IMR-90 (cell line): ENCODE measurements around the gene CHDH. TPM values are rescaled to one million over a fixed set of nuclear protein-coding genes. Genes with fewer than 3 reads are reported as not detected.

Experiments used
- ATAC-seq: fragments of 200-7000 bp; cut with Tn5 transposase; 2 replicates; pipeline ENCODE4 v1.9.1; 2020; ENCODE audit warnings: low read depth, mild to moderate bottlenecking, moderate library complexity
- BruUV-seq: library from RNA; stranded (reverse); fragments of 400-500 nt; replicated peaks from 2 replicates; lab custom pipeline; 2021; lab: Mats Ljungman, UMichigan
- CTCF ChIA-PET: fragments of 300-600 bp; formaldehyde crosslinking; extraction: SDS; loops from one replicate; lab custom pipeline; 2021; ENCODE audit warnings: antibody characterized with exemption; lab: Yijun Ruan, JAX
- POLR2A ChIA-PET: fragments of 300-600 bp; sonication (Branson Sonifier 250); formaldehyde crosslinking; loops from one replicate; lab custom pipeline; 2022; ENCODE audit warnings: antibody characterized with exemption; ENCODE audit not compliant: unreplicated experiment; lab: Charles Lee
- DNase-seq: peaks from one replicate; pipeline ENCODE4 v3.0.0; 2013
- H2AFZ ChIP-seq: replicated peaks from 2 replicates; pipeline ENCODE3; 2013; ENCODE audit warnings: low read length, mild to moderate bottlenecking; ENCODE audit not compliant: poor library complexity
- H2AK5ac ChIP-seq: 2 replicates; pipeline ENCODE4 v1.6.1; 2013; ENCODE audit warnings: low read depth, low read length, inconsistent platforms
- H2AK9ac ChIP-seq: replicated peaks from 2 replicates; pipeline ENCODE3; 2013; ENCODE audit warnings: mild to moderate bottlenecking, low read depth, low read length, moderate library complexity; ENCODE audit not compliant: poor library complexity
- H2BK120ac ChIP-seq: 2 replicates; pipeline ENCODE4 v1.6.1; 2013; ENCODE audit warnings: low read depth, low read length, inconsistent platforms
- H2BK15ac ChIP-seq: 3 replicates; pipeline ENCODE4 v1.6.1; 2013; ENCODE audit warnings: low read depth, low read length, inconsistent platforms
- H2BK20ac ChIP-seq: 2 replicates; pipeline ENCODE4 v1.6.1; 2013; ENCODE audit warnings: low read depth, mild to moderate bottlenecking, inconsistent platforms, low read length, moderate library complexity
- H2BK5ac ChIP-seq: 2 replicates; pipeline ENCODE4 v1.6.1; 2013; ENCODE audit warnings: mild to moderate bottlenecking, low read depth, low read length, inconsistent platforms; ENCODE audit not compliant: poor library complexity, severe bottlenecking
- H3K14ac ChIP-seq: replicated peaks from 2 replicates; pipeline ENCODE4 v1.6.1; 2013; ENCODE audit warnings: low read depth, low read length, inconsistent platforms
- H3K18ac ChIP-seq: 2 replicates; pipeline ENCODE4 v1.6.1; 2013; ENCODE audit warnings: low read depth, low read length, control low read depth
- H3K23ac ChIP-seq: 2 replicates; pipeline ENCODE4 v1.6.1; 2013; ENCODE audit warnings: low read depth, low read length, inconsistent platforms
- H3K27ac ChIP-seq: 2 replicates; pipeline ENCODE4 v1.5.1; 2013; ENCODE audit warnings: mild to moderate bottlenecking, control low read depth, low read length; ENCODE audit not compliant: insufficient read depth
- H3K27me3 ChIP-seq: 2 replicates; pipeline ENCODE4 v1.6.1; 2013; ENCODE audit warnings: low read length; ENCODE audit not compliant: control insufficient read depth, insufficient read depth
- H3K36me3 ChIP-seq: 2 replicates; pipeline ENCODE4 v1.6.1; 2013; ENCODE audit warnings: low read length, mixed read lengths; ENCODE audit not compliant: control insufficient read depth, insufficient read depth
- H3K4ac ChIP-seq: 2 replicates; pipeline ENCODE4 v1.6.1; 2013; ENCODE audit warnings: low read depth, low read length, inconsistent platforms
- H3K4me1 ChIP-seq: 2 replicates; pipeline ENCODE4 v1.6.1; 2013; ENCODE audit warnings: low read length, mixed read lengths; ENCODE audit not compliant: control insufficient read depth, insufficient read depth
- H3K4me2 ChIP-seq: 2 replicates; pipeline ENCODE4 v1.6.1; 2013; ENCODE audit warnings: low read depth, mild to moderate bottlenecking, control low read depth, low read length, moderate library complexity
- H3K4me3 ChIP-seq: 2 replicates; pipeline ENCODE4 v1.5.1; 2013; ENCODE audit warnings: low read depth, mild to moderate bottlenecking, control low read depth, low read length, moderate library complexity; ENCODE audit not compliant: insufficient read depth
- H3K56ac ChIP-seq: 2 replicates; pipeline ENCODE4 v1.6.1; 2013; ENCODE audit warnings: low read length, inconsistent platforms; ENCODE audit not compliant: insufficient read depth; ENCODE audit errors: extremely low read depth
- H3K79me1 ChIP-seq, 2 experiments: 2 replicates each; pipeline ENCODE4 v1.6.1; 2013; ENCODE audit warnings: low read length in 2 of 2, inconsistent platforms in 1 of 2, low read depth in 1 of 2
- H3K9ac ChIP-seq: 2 replicates; pipeline ENCODE4 v1.6.1; 2013; ENCODE audit warnings: low read depth, low read length, control low read depth
- H3K9me1 ChIP-seq: 2 replicates; pipeline ENCODE4 v1.6.1; 2013; ENCODE audit warnings: low read length, inconsistent platforms; ENCODE audit not compliant: insufficient read depth
- H3K9me3 ChIP-seq: 2 replicates; pipeline ENCODE4 v1.6.1; 2013; ENCODE audit warnings: low read length; ENCODE audit not compliant: control insufficient read depth, insufficient read depth
- H4K20me1 ChIP-seq: 2 replicates; pipeline ENCODE4 v1.6.1; 2013; ENCODE audit warnings: low read length, inconsistent platforms; ENCODE audit not compliant: insufficient read depth
- H4K5ac ChIP-seq: 2 replicates; pipeline ENCODE4 v1.6.1; 2013; ENCODE audit warnings: mild to moderate bottlenecking, low read depth, low read length, control low read depth
- H4K8ac ChIP-seq, 2 experiments: 2 replicates each; pipeline ENCODE4 v1.6.1; 2013; ENCODE audit warnings: low read depth in 2 of 2, low read length in 2 of 2, control low read depth in 1 of 2, inconsistent platforms in 1 of 2
- H4K91ac ChIP-seq: 2 replicates; pipeline ENCODE4 v1.6.1; 2013; ENCODE audit warnings: low read depth, low read length, inconsistent platforms; ENCODE audit not compliant: insufficient read depth
- FOS ChIP-seq: fragments of 150-350 bp; IDR thresholded peaks from 2 replicates; pipeline ENCODE4 v1.6.1; 2016; ENCODE audit warnings: low read depth, low read length
- NFE2L2 ChIP-seq: fragments of 150-350 bp; IDR thresholded peaks from 2 replicates; pipeline ENCODE4 v1.6.1; 2016; ENCODE audit warnings: low read depth, mild to moderate bottlenecking, low read length
- SMC3 ChIP-seq: fragments of 150-350 bp; IDR thresholded peaks from 2 replicates; pipeline ENCODE4 v1.6.1; 2016; ENCODE audit warnings: low read depth, mild to moderate bottlenecking, antibody characterized with exemption, low read length, moderate library complexity
- WGBS, 2 experiments: methylation state at CpG; one replicate each; pipeline versions ENCODE4 v1.1.5 to v1.1.7; 2013; ENCODE audit warnings: missing lambda C conversion rate in 2 of 2; ENCODE audit not compliant: insufficient read length in 1 of 2; ENCODE audit errors: extremely low coverage in 2 of 2; 5-methylcytosine and 5-hydroxymethylcytosine counted together
- dilution Hi-C: fragments of 300-500 bp; cut with HindIII; formaldehyde crosslinking; loops from one replicate; pipeline ENCODE4 v1.14.3; 2018; ENCODE audit warnings: low sequenced_read_pairs; ENCODE audit not compliant: unreplicated experiment
- in situ Hi-C: fragments of 300-500 bp; cut with MboI; formaldehyde crosslinking; loops from 3 replicates; pipeline ENCODE4 v1.14.3; 2019; ENCODE audit warnings: low sequenced_read_pairs, inconsistent platforms, mixed read lengths
- intact Hi-C: fragments of 100-400 bp; cut with micrococcal nuclease; formaldehyde crosslinking; loops from 2 replicates; pipeline ENCODE4 v1.10.0; 2022
- polyA plus RNA-seq, 3 experiments: library from polyadenylated mRNA; depleted of rRNA; stranded (reverse); fragments of >200 nt; gene quantifications; 2 replicates each; pipeline ENCODE4 v1.2.3, GENCODE V29; 2012; ENCODE audit warnings: low replicate concordance in 1 of 3
- total RNA-seq: library from RNA; depleted of rRNA; stranded (reverse); fragments of >200 nt; gene quantifications from 2 replicates; pipeline ENCODE4 v1.2.3, GENCODE V29; 2012
- TF ChIP-seq, protein P1 (sequence below): conservative IDR thresholded peaks from 2 replicates; pipeline ENCODE4 v1.5.1; 2012; ENCODE audit warnings: mild to moderate bottlenecking, low read depth, low read length, improper control_type of control experiment

The CHDH gene
- total and polyA plus RNA-seq, 2 of the 4 experiments (the other 2 are of a cell fraction) = under 0.01 to 0.19 TPM

GRCh38 chr3:53798144-53798543 is 48.1 kb downstream of the CHDH start:
- Histone ChIP-seq H4K5ac (no peak overlapping the region), H3K36me3 (no peaks in the 10 kb centered on the region), H2AK5ac (no peak overlapping the region), H3K4me3 (no peak overlapping the region), H3K56ac (no peak overlapping the region), H3K4ac (no peak overlapping the region), H3K4me1 (no peaks in the 10 kb centered on the region), H4K20me1 (no peaks in the 10 kb centered on the region), H2AFZ (no peak overlapping the region), H3K18ac (no peak overlapping the region), H3K27ac (no peak overlapping the region), H3K27me3 (peaks cover 8% of the 10 kb centered on the region), H2BK15ac (no peak overlapping the region), H4K8ac (no peak overlapping the region), H4K91ac (no peak overlapping the region), H3K9ac (no peak overlapping the region), H3K79me1 (no peaks in the 10 kb centered on the region), H3K9me1 (no peaks in the 10 kb centered on the region), H3K23ac (no peak overlapping the region; the same call in 1 of the 2 replicates), H3K14ac (no peak overlapping the region), H3K9me3 (no peaks in the 10 kb centered on the region), H2BK120ac (no peak overlapping the region), H2BK20ac (no peak overlapping the region), H3K4me2 (no peak overlapping the region), H2AK9ac (no peak overlapping the region), H2BK5ac (no peak overlapping the region)
- ChIA-PET CTCF (no interaction called here), POLR2A (no interaction called here)
- in situ Hi-C loops = no loop called here
- 100% methylated on average over 1 of the region's 8 CpGs; no CpG with 5 or more reads in 1 of the 2 experiments for WGBS, 2 experiments
- intact Hi-C loops = no loop called here
- TF ChIP-seq SMC3 (no peak), NFE2L2 (no peak), FOS (no peak)
- TF ChIP-seq, protein P1, sequence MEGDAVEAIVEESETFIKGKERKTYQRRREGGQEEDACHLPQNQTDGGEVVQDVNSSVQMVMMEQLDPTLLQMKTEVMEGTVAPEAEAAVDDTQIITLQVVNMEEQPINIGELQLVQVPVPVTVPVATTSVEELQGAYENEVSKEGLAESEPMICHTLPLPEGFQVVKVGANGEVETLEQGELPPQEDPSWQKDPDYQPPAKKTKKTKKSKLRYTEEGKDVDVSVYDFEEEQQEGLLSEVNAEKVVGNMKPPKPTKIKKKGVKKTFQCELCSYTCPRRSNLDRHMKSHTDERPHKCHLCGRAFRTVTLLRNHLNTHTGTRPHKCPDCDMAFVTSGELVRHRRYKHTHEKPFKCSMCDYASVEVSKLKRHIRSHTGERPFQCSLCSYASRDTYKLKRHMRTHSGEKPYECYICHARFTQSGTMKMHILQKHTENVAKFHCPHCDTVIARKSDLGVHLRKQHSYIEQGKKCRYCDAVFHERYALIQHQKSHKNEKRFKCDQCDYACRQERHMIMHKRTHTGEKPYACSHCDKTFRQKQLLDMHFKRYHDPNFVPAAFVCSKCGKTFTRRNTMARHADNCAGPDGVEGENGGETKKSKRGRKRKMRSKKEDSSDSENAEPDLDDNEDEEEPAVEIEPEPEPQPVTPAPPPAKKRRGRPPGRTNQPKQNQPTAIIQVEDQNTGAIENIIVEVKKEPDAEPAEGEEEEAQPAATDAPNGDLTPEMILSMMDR = no peak
- ATAC-seq (no peak), DNase-seq (no peak)
- no TSS peak for BruUV-seq
- dilution Hi-C loops = no loop called here
